Activated CD4-positive, alpha-beta T cell treated with anti-CD3 and anti-CD28 coated beads, Interleukin-2, amount 50 U/mL, for 4 hours (primary cell): ENCODE measurements around the gene SCTR.

Experiments used
- DNase-seq, 2 experiments: peaks; one replicate each; pipeline ENCODE4 v3.0.0-alpha.2; 2020

Gene SCTR

DNA sequence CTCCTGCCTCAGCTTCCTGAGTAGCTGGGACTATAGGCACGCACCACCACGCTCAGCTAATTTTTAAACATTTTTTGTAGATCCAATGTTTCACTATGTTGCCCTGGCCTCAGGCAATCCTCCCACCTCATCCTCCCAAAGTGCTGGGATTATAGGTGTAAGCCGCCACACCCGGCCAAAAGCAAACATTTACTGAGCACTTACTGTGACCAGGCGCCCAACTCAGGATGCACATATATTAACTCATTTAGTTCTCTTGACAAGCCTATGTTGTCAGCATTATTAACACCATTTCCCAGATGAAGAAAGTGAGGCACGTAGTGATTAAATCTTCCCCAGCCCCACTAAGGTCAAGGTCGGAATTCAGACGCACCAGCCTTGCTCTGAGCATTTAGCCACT is 51.5 kb downstream of the SCTR start:
- DNase-seq, result no peak

DNA sequence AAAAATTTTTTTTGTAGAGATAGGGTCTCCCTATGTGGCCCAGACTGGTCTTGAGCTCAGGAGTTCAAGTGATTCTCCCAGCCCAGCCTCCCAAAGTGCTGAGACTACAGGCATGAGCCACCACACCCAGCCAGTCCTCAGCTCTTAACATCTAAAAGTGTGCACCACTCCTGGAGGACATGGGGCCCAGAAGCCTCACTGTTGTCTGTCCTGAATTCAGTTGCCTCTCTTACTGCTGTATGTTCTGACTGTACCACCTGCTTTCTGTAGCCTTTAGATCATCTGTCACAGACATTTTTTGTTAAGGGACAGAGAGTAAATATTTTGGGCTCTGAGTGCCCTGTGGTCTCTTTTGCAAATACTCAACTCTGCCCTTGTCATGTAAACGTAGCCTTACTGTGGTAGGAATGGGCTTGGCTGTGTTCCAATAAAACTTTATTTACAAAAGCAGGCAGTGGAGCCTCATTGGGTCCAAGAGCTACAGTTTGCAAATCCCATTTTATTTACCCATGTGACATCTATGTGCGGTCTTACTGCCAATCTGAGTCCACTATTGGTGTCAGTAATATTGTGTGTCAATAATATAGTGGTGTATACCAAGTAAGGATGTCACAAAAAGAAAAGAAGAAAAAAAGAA is 54.5 kb downstream of the SCTR start:
- DNase-seq, result no peak

DNA sequence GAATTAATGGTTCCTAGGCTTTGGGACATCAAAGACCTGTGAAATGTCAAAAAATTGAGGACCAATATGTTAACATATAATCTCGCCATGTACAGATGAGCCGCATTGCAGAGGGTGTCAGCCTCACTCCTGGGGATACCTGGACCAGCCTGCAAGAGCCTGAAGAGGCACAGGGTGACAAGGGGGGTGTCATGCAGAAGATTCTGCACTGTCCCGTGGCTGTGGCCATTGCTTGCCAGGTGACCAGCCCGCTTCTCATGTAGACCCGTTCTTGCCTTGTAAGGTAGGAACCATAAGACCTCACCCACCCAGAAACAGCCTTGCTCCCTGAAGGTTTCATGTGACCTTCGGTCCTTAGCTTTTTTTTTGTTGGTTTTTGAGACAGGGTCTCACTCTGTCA is 55.2 kb downstream of the SCTR start:
- DNase-seq, result no peak

DNA sequence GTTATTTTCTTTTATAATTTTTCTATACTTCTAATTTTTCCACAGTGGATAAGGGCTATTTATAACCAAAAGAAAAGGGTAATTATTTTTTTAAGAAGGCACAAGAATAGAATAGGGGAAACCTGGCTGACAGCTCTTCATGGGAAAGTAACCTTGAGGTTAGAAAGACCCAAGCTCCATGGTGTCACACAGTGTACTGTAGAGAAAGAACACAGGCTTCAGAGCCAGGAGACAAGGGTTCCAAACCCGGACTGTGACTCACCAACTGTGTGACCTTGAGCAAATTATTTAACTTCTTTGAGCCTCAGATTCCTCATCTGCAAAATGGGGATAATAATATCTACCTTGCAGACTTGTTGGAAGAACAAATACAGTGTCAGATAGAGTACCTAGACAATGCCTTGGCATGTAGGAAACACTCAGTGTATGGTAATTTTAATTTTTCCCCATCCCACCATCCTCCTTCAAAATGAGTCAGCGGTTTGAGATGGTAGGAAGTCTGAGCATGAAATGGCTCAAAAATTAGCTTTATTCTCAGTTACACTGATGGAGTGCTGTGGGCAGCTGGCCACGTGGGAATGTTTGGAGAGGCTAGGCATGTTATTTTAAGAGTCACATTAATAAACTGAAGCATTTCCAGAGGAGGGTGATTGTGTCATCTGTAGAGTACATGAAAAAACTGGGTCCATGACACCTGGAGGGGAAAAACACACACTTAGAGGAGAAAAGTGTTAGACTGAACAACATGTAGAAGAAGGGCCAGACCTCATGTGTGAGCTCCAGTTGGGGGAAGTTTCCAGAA is 55.9 kb downstream of the SCTR start:
- DNase-seq, result no peak

DNA sequence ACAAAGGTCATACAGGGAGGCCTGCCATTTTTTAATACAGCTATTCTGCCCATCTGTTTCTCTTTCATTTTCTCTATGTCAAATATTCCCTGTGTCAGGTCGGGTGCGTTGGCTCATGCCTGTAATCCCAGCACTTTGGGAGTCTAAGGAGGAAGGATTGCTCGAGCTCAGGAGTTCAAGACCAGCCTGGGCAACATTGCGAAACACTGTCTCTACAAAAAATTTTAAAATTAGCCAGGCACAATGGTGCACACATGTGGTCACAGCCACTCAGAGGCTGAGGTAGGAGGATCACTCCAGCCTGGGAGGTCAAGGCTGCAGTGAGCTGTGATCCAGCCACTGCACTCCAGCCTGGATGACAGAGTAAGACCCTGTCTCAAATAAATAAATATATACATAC is 57.9 kb downstream of the SCTR start:
- no peak for DNase-seq

DNA sequence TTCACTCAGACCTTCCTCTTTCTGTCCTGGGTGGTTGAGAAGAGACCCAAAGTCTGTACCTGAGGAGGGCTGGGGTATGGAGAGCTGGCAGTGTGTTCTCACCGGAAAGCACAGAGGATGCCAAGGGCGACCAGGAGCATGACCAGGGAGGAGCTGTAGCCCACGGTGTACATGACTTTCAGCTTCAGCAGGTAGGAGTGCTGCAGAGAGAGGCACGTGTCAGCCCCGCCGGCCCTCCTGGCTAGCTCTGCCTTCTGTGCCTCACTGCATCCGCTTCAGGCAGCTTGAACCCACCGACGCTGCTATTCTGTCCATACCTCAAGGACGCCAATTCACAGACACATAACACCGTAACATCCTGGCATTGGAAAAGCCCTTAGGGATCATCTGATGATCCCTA is 58.6 kb downstream of the SCTR start:
- DNase-seq, result no peak

DNA sequence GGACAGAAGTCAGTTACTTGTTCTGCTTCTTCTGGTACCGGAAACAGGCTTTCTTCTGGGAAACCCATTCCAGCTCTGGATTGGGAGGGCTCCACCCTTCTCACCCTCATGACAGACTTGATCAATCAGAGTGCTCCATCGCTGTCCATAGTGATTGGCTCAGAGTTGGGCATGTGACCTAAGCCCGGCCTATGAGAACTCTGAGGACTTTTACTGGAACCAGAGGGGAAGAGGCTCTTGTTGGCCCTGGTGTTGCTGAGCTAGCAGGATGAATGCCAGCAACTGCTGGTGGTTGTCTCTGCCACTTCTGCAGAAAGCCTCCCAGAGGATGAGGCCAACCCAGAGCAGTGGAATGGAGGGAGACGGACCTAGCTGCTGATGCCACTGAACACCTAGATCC is 59.3 kb downstream of the SCTR start:
- DNase-seq, result no peak

DNA sequence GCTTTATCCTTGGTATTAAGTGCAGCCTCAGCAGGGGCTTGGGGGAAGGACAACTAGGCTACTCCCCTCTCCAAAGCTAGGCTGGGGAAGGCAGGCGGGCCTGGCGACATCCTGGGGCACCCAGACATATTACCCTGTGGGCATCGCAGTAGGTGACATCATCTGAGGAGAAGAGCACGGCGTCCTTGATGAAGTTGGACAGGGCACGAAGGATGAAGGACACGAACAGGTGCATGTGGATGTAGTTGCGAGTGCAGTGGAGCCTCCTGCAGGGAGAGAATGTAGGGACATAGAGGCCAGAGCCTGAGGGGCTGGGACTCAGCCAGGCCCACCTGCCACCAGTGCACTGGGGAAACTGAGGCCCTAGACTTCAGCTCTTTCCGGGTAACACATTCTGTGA is 60.3 kb downstream of the SCTR start:
- DNase-seq, result no peak

DNA sequence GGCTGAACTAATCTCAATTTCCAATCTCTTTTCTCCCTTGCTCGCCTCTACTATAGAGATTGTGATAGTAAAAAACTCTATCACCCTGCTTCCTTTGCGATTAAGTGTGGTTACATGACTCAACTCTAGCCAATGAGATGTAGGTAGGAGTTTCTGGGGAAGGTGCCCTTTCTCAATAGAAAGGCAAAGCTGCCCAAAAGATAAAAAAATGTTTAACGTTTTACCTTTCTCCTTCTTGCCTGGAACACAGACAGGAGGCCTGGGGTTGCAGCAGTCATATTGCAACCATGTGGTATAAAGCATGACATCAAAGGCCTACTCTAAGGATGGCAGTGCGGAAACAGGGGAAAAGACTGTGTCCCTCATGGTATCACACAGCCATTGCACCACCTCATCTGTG is 61.1 kb downstream of the SCTR start:
- no peak for DNase-seq

DNA sequence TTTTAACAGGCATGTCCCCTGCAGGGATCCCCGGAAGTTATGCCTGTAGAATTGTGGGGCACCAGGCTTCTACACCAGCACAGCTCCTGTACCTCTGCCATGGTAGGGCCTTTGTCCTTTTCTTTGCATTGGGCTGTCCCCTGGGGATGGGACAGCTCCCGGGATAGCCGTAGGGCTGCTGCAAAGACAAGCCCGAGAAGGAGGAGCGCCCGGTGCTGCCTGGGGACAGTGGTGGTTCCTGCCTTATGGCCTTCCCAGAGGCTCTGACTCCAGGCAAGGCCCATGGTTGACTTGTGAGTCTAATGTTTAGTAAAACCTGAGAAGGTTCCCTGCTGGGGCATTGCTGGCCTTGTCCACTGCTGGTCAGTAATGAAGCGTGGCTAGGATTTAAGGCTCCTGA is 61.7 kb downstream of the SCTR start:
- no peak for DNase-seq

DNA sequence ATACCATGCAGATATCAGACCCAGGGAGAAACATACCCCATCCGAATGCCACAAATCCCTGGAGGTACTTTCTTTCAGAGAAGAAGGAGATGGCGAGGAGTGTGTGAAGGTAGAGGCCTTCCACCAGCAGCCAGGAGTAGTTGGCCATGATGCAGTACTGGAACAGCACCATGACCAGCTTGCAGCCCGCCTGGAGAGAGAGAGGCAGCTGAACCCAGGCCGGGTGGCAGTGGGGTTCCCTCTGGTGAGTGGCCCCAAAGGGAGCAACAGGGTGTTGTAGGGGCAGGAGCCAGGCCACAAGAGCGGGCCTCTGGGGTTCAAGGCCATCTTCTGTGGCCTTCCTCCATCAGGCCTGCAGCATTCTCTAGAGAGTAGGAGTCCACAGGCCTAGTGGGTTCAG is 62.5 kb downstream of the SCTR start:
- no peak for DNase-seq

DNA sequence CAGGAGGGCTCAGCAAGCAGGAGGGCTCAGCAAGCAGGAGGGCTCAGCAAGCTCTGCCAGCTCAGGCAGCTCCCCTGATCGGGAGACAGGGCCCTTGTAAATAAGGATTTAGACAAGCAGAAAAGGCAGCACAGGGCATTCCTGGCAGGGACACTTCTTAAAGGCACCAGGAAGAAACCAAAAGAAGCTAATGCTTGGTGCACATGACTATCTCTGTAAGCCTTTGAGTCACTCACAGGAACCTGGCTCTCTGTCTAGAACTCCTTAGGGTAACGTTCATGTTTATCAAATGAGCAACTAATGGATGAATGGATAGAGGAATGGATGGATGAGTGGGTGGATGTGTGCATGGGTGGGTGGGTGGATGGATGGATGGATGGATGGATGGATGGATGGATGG is 64.2 kb downstream of the SCTR start:
- DNase-seq, result no peak

DNA sequence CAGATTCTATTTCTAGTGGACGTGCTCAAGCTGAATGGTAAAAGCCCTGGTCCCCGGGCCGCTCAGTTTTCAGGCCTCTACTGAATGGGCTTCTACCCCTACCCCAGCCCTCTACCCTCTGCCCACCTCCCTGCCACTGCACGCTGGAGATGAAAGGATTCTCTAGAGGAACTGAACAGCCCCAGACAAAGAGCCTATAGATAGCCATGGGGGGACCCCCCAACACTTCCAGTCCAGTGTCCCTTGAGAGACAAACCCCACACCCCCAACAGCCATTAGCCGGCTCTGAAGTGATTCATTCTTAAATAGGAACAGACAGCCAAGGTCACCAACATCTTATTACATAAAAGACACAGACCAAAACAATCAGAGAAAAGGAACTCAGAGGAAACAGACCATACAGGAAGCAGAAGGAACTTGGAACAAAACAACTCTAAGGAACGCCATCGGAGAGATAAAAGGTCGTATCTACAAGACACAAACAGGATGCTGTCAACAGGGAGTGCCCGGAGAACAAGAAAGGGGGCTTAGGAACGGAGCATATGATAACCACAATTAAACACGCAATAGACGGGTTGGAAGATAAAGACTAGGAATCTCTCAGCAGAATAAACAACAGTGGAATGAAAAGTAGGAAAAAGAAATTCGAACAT is 69.1 kb downstream of the SCTR start:
- no peak for DNase-seq

DNA sequence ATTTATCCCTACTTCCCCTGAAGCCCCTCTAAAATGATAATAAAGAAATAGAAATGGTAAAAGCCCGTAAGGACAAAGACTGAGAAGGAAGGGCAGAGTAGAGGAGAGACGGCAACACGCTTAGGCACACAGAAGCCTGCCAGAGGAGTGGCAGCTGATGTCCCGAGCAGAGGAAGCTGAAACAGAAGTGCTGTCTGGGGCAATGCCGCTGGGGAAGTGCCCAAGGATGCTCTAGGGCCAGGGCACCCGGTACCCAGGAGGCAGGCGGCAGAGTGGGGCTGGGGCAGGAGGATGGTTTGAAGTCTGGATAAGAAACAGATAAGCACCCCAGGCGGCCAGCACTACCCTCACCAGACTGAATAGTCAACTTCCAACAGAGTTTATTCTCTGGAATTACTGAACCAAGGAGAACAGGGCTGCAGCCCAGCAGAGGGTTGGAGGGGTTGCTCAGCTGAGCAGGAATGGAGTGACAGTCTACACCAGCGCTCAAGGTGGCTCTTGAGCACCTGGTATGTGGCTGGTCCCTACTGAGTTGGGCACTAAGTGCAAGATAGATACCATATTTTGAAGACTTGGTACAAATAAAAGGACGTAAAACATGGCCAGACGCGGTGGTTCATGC is 70.2 kb downstream of the SCTR start:
- DNase-seq, result no peak

DNA sequence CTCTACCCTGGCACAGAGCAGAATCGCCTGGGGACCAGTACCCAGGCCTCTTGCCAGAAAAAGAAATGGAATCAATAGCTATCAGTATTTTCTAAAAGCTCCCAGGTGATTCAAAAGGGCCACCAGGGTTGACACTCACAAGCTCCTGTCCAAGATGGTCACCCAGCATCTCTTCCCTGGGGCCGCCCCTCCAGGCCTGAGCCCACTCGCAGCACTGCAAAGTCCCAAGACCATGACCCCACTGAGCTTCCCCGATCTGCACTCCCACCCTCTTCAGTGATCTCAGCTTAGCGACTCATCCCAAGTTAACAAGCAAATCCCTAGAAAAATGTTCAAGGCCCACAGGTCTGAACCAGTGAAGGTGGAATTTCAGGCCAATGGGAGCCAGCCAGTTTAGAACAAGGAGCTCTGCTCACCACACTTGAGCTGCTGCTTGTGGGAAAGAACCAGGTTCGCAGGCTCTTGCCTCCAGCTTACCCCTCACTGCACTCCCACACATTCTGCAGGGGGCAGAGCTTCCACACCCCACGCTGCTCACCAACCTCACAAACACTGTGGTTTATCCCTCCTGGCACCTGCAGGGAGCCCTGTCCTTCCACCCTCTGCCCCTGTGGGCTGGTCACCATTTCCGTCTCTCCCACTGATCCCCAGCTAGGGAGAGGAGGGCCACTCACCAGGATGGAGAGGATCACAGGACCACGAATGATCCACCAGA is 72.8 kb downstream of the SCTR start:
- no peak for DNase-seq

DNA sequence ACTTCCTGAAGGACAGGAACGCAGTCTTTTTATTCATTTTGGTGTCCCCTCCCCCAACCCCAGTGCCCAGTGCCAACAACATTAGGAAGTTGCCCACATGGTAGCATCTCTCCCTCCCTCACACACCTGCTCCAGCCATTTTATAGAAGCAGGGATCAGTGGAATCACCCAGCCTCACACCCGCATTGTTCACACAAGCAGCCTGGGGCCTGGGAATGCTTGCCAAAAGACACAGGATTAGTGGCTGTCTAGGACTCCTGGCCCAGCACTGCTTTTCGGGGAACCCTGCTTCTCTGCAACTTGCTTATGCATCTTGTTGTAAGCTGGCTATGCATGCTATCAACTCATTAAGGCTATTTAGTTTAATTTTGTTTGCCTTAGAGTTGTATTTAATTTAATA is 74.8 kb downstream of the SCTR start:
- DNase-seq, result no peak

DNA sequence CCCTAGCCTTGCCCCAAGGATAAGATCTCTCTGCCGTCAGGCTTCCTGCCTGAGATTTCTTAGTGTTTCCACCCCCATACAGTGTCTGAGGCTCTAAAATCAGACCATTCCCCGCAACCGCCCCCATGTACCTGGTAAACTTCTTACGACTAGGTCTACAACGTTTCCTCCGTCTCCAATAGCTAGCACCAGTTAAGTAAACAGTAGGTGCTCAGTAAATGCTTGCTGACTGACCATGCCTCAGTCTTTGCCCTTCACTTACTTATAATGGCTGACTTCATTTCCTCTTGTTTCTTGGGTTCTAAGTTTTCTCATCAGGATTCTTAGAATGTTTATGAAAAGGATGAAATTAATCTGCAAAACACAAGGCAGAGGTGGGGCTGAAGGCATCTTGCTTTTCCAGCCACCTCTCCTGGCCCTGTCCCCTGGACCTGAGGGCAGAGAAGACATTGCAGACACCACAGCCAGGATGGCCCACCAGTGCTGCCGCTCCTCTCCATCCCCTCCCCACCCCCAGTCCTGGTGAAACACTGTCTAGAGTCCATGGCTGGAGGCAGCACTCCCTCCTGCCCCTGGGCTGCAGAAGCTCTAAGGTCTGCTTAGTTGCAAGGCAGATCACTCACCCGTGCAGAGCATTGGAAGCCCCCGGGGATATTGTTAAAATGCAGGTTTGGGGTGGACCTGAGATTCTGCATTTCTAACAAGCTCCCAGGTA is 75.7 kb downstream of the SCTR start:
- DNase-seq, result no peak

DNA sequence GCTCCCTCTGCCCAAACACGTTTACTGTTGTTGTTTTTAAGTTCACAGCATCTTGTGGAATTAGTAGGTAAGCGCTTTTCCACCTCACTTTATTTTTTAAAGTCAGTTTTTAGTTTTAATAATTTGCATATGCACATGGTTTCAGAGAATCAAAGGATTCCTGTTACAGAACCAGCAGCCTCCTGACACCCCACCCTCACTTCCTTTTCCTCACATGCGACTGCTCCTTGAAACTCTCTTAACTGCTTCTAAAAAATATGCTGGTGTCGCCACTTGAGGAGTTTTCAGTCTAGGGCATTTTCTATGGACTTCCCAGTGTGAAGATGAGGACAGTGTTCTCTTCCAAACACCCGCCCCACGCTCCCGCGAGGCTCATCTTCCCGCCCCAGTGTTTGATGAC is 78.2 kb downstream of the SCTR start:
- no peak for DNase-seq

DNA sequence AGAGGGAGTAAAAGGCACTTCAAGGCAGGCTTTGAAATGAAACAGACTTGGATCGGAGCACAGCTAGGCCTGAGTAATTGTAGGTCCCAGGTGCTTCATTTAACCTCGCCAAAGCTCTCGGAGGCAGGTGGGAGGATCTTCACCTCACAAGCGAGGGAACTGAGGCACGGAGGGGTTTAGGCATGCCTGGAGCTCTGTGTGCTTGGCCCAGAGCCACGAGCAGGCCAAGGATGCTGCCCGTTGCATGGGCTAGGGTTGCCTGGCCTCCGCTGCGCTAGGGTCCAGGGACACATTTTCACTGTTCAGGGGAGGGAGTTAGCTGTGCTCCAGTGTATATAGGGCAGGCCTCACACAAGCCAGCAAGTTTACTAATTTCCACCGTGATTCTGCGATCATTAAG is 81.4 kb downstream of the SCTR start:
- DNase-seq, result no peak

DNA sequence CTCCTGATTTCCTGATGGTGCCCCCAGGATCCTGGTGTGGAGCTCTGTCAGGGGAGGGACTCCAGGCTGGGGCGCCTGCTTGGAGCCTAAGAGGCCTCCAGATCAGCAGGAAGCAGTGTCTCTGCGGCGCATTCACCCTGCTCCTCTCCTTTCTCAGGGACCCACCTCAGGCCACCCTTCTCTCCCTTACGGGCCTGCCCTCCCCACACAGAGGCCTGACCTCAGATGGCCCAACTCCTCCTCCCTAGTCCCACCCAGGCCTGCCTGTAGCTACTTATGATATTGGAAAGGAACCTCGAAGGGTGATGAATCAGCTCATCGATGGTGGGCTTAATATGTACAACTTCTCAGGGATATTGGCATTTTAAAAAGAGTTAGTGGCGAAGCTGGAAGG is 82.1 kb downstream of the SCTR start:
- DNase-seq, result no peak

DNA sequence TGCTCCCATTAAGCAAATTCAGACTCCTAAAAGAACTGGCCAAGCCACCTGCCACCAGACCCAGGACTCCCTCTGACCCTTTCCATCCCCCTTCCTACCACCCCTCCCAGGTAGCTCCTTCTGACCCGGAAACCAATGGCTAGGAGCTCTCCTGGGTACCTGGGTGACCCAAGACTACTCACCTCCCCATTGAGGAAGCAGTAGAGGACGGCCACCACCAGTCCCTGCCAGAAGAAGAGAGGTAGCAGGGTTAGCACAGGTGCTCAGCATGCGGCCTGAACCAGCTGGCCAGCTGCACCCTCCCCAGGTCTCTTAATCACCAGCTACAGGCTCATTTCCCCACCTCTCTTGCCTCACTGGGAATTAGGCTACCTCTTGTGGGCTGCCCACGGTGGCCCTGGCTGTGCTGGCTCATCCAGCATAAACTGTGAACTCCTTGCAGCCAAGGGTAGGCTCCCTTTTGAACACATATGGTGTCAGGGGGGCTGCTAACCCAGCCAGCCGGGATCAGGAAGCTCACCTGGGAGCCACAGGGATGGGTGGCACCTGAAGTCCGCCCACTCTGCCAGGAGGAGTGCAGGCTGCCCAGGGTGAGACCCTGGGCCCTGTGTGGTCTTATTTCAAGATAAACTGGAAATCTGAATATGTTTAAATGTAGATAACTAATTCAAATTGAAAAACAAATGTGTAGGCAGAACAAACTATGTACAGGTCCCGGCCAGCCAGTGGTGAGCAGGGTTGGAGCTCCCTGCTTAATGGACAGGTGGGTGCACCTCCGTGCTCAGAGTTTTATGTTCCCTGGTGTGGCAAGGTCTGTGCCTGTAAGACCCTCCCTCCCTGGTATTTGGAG is 82.7 kb downstream of the SCTR start:
- no peak for DNase-seq

DNA sequence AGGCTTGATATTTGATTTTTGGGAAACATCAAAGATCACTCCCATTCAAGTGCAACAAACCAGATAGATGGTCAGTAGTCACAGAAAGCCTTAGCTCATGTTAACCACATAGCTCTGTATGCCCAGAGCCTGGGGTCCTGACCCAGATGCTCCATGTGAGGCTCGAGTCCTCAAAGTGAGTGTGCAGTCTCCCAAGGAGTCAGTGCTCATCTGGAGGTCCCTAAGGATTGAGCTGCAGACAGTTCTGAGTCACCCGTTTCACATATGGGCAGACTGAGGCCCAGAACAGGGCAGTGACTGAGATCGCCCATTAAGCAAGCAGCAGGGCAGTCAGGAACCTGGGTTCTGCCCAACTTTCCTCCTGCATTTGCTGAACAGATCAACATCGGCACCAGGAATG is 83.4 kb downstream of the SCTR start:
- no peak for DNase-seq
